Right atrium auricular region (tissue), 2 donors: ENCODE results near the gene MRTFA. TPM values are rescaled to one million over a fixed set of nuclear protein-coding genes. Genes with fewer than 3 reads are reported as not detected.

Source experiments
- DNase-seq: peaks from one replicate; pipeline ENCODE4 v3.0.0-alpha.2; 2019; ENCODE audit warnings: low spot score
- H3K27ac ChIP-seq, 2 donors: fragments of 200-600 bp; sonication (generic); 1 replicate in 1 of 2; 2 replicates in 1 of 2; pipeline ENCODE4 v1.5.1; 2016 to 2019
- H3K27me3 ChIP-seq, 2 donors: fragments of 200-600 bp; sonication (generic); one replicate each; pipeline versions ENCODE4 v1.5.1 to v1.6.0; 2017 to 2019
- H3K36me3 ChIP-seq: fragments of 200-600 bp; sonication (generic); one replicate; pipeline ENCODE4 v1.5.1; 2016
- H3K4me1 ChIP-seq, 2 donors: fragments of 200-600 bp; sonication (generic); one replicate each; pipeline versions ENCODE4 v1.5.1 to v1.6.0; 2017 to 2019
- H3K4me3 ChIP-seq, 2 donors: fragments of 200-600 bp; sonication (generic); 1 replicate in 1 of 2; 2 replicates in 1 of 2; pipeline ENCODE4 v1.5.1; 2017 to 2019; ENCODE audit warnings: mild to moderate bottlenecking in 1 of 2, moderate library complexity in 1 of 2
- H3K9me3 ChIP-seq, 2 donors: fragments of 200-600 bp; sonication (generic); one replicate each; pipeline ENCODE4 v1.5.1; 2019
- CTCF ChIP-seq, 2 donors: fragments of 200-600 bp; sonication (generic); IDR thresholded peaks; one replicate each; pipeline ENCODE4 v1.5.1; 2019; ENCODE audit warnings: antibody characterized with exemption in 2 of 2
- total RNA-seq, 2 donors: library from RNA; depleted of rRNA; stranded (reverse); fragments of >200 nt; gene quantifications; one replicate each; pipeline ENCODE4 v1.1.0, GENCODE V29; 2016

MRTFA gene
- total RNA-seq, 2 donors from 2014 or later = 45.8 to 55.2 TPM

- no peaks in the 10 kb centered on the region for H3K27me3 ChIP-seq
- no peaks in the 10 kb centered on the region for H3K36me3 ChIP-seq
- DNase-seq = no peak
- H3K9me3 ChIP-seq = peaks cover 0 to 6% of the 10 kb centered on the region in 2 donors
- peaks cover 0 to 39% of the 10 kb centered on the region in 2 donors for H3K4me1 ChIP-seq
- no peak overlapping the region for H3K4me3 ChIP-seq
- TF ChIP-seq CTCF (IDR thresholded peaks at IDR 0.05) = no peak
- H3K27ac ChIP-seq = peak overlapping the region; percentile 31 to 50
These were observed 11.7 kb downstream of the MRTFA start for GRCh38 chr22:40624770-40625169.

DNA sequence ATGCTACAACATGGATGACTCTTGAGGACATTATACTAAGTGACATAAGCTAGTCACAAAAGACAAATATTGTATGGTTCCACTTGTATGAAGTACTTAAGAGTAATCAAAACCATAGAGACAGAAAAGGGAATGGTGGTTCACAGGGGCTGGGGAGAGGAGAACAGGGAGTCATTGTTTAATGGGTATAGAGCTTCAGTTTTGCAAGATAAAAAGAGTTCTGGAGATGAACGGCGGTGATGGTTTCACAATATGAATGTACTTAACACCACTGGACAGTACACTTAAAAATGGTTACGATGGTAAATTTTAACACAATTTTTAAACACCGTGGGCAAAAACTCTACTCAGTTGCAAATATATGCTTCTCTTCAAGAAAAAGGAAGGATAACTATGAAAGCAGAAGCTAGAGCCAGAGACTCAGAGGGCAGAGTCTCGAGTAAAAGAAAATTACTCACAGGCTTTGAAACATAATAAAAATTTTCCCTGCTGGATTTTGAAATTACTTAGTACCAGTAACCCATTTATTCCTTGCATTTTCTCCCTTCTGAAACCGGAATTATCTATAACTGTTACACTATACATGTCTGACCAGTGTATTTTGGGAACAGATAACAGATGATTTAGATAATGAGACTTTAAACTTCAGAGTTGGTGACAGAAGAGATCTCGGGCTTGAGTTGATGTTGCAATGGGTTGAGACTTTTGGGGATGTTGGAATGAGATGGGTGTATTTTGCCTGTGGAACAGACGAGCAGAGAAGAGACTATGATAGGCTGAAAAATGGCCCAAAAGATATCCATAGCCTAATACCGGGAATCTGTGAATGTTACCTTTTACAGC lies 15.0 kb downstream of the MRTFA start:
- no peak for TF ChIP-seq CTCF (IDR thresholded peaks at IDR 0.05)
- H3K9me3 ChIP-seq = peaks cover 0 to 6% of the 10 kb centered on the region in 2 donors
- H3K4me3 ChIP-seq = no peak overlapping the region
- H3K36me3 ChIP-seq = no peaks in the 10 kb centered on the region
- no peak for DNase-seq
- H3K4me1 ChIP-seq = peaks cover 0 to 29% of the 10 kb centered on the region in 2 donors
- H3K27me3 ChIP-seq = no peaks in the 10 kb centered on the region
- no peak overlapping the region for H3K27ac ChIP-seq

DNA sequence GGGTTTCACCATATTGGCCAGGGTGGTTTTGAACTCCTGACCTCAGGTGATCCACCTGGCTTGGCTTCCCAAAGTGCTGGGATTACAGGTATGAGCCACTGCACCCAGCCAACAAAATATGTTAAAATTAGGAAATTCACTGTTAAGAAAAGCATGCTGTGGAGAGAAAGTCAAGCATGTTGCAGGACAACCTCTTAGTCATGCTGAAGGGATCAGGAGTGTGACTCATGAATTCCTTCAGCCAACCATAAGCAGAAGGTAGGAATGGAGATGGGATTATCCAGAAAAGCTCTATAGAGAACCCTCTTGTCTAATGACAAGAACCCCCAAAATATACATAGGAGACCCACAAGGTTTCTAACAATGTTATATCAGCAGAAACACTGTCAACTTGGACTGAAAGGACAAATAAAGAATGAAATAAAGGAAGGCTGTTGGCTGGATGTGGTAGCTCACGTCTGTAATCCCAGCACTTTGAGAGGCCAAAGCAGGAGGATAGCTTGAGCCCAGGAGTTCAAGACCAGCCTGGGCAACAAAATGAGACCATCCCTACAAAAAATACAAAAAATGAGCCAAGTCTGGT lies 16.0 kb downstream of the MRTFA start:
- Histone ChIP-seq H3K4me1 (peaks cover 0 to 23% of the 10 kb centered on the region in 2 donors), H3K27me3 (no peaks in the 10 kb centered on the region), H3K36me3 (no peaks in the 10 kb centered on the region), H3K9me3 (peaks cover 0 to 6% of the 10 kb centered on the region in 2 donors), H3K27ac (no peak overlapping the region), H3K4me3 (no peak overlapping the region)
- no peak for DNase-seq
- no peak for TF ChIP-seq CTCF (IDR thresholded peaks at IDR 0.05)

DNA sequence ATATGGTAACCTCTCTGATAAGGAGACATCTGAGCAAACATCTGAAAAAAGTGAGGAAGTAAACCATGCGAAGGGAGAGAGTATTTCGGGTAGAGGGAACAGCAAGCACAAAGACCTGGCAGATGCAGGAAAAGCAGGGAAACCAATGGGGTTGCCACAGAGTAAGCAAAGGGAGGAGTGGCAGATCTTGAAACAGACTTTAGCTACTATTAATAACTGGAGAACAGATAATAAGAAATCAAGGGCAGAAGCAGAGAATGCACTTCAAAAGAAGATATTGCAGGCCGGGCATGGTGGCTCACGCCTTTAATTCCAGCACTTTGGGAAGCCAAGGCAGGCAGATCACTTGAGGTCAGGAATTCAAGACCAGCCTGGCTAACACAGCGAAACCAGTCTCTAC lies 18.1 kb downstream of the MRTFA start:
- TF ChIP-seq CTCF (IDR thresholded peaks at IDR 0.05) = no peak
- no peak for DNase-seq
- Histone ChIP-seq H3K4me1 (peaks cover 0 to 9% of the 10 kb centered on the region in 2 donors), H3K4me3 (no peak overlapping the region), H3K27me3 (no peaks in the 10 kb centered on the region), H3K9me3 (peaks cover 0 to 6% of the 10 kb centered on the region in 2 donors), H3K27ac (no peak overlapping the region), H3K36me3 (no peaks in the 10 kb centered on the region)

- H3K27ac ChIP-seq = no peak overlapping the region
- TF ChIP-seq CTCF (IDR thresholded peaks at IDR 0.05) = no peak
These were observed 19.9 kb downstream of the MRTFA start for GRCh38 chr22:40616578-40616977.

More at GRCh38 chr22:40616578-40616977, 19.9 kb downstream of the MRTFA start:
- Histone ChIP-seq H3K4me1 (peaks cover 0 to 21% of the 10 kb centered on the region in 2 donors), H3K9me3 (peaks cover 0 to 6% of the 10 kb centered on the region in 2 donors), H3K36me3 (no peaks in the 10 kb centered on the region), H3K4me3 (no peak overlapping the region), H3K27me3 (no peaks in the 10 kb centered on the region)
- no peak for DNase-seq
